Measurements from ENCODE around the gene KXD1.
A peak's percentile ranks its signal among the peaks of the same experiment; 100 is the strongest.
"Not testable (repeated sequence)": the region's sequence is repeated elsewhere in the genome, so short reads cannot be mapped to it uniquely, and the experiment has no call there.

The KXD1 gene

DNA sequence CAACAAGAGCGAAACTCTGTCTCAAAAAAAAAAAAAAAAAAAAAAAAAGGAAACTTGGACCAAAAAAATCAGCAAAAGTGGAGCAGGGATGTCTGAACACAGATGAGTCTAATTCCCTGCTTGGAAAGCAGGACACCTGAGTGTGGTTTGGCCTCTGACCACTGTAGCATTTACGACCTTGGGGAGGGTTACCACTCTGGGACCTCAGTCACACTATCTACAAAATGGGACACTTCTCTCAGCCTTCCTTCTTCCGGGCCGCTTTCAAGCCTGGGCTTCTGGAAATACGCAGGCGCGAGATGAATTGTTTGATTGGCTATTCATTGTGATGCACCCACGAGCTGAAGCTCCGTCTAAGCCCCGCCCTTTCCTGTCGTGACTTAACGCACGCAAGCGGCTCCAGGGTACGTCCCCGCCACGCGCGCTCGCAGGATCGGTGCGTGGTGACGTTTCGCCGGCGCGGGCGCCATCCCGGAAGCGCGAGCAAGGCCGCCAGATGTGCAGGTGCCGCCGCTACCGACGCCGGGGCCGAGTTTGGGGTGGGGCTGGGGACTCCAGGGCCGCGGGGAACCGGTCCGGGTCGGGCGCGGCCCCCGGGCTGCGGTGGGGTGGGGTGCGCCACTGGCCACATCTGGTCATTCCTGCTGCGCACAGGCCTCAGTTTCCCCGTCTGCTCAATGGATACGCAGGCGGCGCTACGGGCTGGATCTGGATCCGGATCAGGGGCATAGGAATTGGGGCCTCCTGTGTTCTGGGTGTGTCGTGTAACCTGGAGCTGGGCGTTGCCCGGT, at the start of gene KXD1:
Gene KXD1, plus strand, starts transcription at position 460 of the 791 bp plus-strand sequence. CDS start 4,187 bp downstream, outside the sequence.
- DNase-seq (ENCODE audit: low spot score), result peak; percentile 92
- FAIRE-seq, result peak; percentile 95

DNA sequence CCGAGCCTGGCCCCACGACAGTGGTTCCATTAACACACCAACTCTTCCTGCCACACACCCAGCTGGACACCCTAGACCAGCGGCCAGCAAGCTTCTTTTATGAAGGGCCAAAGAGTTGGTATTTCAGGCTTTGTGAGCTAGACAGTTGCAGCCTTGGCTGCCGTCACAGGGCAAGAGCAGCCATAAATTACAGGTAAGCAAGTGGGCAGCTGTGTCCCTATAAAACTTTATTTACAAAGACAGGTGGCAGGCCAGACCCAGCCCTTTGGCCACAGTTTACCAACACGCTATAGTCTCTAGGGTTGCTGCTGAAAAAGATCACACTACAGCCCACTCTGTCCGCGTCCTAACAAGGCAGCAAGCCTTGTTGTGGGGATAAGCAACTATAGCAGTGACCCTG, 49.1 kb upstream of the KXD1 start:
- FAIRE-seq (no peak), DNase-seq (ENCODE audit: low spot score) (no peak)

GRCh38 chr19:18510216-18510615, 47.5 kb upstream of the KXD1 start:
- FAIRE-seq, result no peak
- DNase-seq (ENCODE audit: low spot score), result no peak

- DNase-seq (ENCODE audit: low spot score) (no peak), FAIRE-seq (no peak)
These were observed 43.8 kb upstream of the KXD1 start for GRCh38 chr19:18513868-18514267.

DNA sequence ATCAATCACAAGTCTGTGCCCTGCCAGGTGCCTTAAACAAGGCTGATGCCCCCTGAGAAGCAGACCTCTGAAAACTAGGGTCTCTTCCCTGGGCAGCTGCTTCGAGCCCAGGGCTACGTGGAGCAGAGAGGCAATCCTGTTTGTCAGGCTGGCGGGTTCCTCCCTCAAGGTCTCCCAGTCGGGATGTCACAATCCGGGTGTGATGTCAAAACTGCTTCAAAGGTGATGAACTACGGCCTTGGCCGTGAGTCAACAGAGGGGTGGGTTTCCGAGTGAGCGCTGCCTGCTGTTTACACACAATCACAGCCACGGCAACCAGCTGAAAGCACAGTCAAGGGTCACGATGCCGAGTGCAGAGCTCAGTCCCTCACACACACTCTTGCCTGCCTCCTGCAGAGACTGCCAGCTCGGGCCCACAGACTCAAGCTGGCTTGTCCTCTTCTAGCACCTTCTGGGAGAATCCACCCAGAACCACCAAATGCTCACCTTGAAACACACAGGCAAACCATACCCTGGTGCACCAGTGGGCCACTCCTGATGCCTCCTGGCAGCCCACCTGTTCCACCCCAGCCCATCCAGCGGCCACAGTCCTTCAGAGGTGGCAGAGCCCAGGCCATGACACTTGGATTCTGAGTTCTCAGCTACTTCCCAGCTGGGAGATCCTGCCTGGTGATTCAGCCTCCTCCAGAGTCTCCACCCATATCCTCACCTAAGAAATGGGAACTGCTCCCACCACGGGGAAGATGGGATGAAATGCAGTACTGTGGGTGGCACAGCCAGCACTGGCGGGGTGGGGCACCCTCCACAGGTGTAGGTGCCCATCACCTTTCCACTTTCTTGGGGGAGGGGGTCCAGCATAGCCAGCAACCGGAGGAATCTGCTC, 42.6 kb upstream of the KXD1 start:
- no peak for DNase-seq (ENCODE audit: low spot score)
- FAIRE-seq, result no peak

DNA sequence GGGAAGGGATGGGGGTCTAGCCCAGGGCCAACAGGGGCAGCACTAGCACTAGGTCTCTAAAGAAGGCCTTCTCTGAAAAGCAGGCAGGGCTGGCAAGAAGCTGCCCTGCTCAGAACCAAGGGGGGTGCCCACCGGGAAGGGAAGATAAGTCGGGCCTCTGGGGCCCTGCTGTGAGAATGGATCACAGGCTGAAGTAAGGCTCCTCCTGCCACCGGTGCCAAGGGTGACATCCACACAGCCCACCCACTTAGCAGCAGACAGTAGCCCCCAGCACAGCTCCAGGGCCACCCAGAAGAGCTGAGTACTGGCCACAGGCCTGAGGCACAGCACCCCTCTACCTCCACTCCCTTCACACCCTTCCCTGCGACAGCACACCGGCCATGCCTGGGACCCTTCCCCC, 41.7 kb upstream of the KXD1 start:
- DNase-seq (ENCODE audit: low spot score) (no peak), FAIRE-seq (no peak)

DNA sequence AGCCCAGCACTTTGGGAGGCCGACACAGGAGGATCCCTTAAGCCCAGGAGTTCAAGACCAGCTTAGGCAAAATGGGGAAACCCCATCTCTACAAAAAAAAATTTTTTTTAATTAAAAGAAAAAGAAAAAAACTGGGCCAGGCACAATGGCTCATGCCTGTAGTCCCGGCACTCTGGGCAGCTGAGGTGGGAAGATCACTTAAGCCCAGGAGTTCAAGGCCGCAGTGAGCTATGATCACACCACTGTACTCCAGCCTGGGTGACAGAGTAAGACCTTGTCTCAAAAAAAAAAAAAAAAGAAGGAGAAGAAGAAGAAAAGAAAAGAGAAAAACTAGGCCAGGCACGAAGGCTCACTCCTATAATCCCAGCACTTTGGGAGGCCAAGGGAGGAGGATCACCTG, 40.1 kb upstream of the KXD1 start:
- no peak for FAIRE-seq
- no peak for DNase-seq (ENCODE audit: low spot score)

- DNase-seq (ENCODE audit: low spot score) (no peak), FAIRE-seq (no peak)
These were observed 39.0 kb upstream of the KXD1 start for GRCh38 chr19:18518639-18519038.

- peak; percentile 70 for DNase-seq (ENCODE audit: low spot score)
- FAIRE-seq, result no peak
These were observed 37.5 kb upstream of the KXD1 start for GRCh38 chr19:18519962-18520847.

- FAIRE-seq (no peak), DNase-seq (ENCODE audit: low spot score) (no peak)
These were observed 36.6 kb upstream of the KXD1 start for GRCh38 chr19:18520848-18521691.

DNA sequence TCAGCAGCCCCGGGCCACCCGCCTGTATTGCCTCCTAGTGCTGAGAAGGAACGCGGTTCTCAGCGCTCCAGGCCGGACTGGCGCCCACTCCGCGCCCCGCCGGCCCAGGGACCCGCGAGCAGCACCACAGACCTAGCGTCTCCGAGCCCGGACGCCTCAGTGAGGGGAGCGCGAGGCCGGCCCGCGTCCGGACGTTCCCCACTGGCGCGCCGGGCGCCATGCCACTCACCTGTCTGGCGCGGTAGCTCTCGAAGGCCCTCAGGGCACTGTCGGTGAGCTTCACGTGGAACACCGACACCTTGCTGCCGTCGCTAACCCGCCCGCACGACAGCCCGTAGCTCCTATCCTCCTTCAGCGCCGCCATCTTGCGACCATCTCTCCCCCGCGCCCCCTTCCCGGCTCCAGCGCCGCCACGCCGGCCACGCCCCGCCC, 36.0 kb upstream of the KXD1 start, which contains the start of gene ELL:
Gene ELL, minus strand, starts transcription at position 379 of the 432 bp plus-strand sequence. Its CDS starts 15 bp downstream, at position 364.
- no peak for DNase-seq (ENCODE audit: low spot score)
- FAIRE-seq, result no peak

GRCh38 chr19:18522124-18522861, 35.4 kb upstream of the KXD1 start:
- peak; percentile 55 for FAIRE-seq
- peak; percentile 93 for DNase-seq (ENCODE audit: low spot score)

GRCh38 chr19:18522862-18523440, 34.7 kb upstream of the KXD1 start:
- FAIRE-seq; DNase-seq (ENCODE audit: low spot score): not testable (repeated sequence)

DNA sequence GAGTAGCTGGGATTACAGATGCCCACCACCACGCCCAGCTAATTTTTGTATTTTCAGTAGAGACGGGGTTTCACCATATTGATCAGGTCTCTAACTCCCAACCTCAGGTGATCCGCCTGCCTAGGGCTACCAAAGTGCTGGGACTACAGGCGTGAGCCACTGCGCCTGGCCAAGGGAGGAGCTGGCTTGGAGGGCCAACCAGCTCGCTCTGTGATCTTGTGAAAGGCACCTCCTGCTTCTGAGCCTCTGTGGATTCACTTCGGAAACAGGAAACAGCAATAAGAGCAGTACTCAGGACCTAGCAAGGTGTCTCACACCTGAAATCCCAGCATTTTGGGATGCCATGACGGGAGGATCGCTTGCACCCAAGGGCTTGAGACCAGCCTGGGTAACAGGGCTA, 33.8 kb upstream of the KXD1 start:
- no peak for FAIRE-seq
- DNase-seq (ENCODE audit: low spot score), result no peak

GRCh38 chr19:18526316-18526715, 31.4 kb upstream of the KXD1 start:
- FAIRE-seq (no peak), DNase-seq (ENCODE audit: low spot score) (no peak)

DNA sequence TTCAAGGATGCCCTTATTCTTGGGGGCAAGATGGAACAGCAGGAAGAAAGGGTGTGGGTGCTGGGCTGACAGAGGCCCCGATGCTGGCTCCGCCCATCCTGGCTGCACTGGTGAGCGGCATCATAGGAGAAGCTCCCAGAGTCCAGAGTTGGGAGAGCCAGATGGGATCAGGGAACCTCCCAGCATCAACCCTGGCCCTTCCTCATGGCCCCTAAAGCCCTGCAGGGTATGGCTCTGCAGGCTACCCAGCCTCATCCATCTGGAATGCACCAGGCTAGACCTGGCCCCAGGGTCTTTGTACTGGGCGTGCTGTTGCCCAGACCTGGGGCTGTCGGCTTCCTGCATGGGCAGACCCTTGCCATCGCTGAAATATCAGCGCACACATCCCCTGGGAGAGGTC, 27.9 kb upstream of the KXD1 start:
- no peak for DNase-seq (ENCODE audit: low spot score)
- FAIRE-seq, result no peak

DNA sequence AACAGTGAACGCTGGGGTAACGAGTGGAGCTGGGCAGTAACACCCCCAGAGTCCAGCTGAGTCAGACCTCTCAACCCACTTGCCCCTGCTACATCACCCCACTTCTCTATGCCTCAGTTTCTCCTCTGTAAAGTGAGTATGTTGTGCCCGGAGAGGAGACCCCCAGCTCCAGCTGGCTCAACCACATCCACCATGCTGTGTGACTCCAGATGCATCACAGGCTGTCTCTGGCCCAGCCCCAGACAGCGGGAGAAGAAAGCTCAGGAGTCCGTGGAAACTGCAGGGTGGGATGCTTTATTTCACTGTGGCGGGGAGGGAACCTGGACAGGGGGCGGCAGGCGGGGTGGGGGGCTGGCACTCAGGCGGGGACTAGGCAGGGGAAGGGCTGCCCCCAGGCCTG, 26.2 kb upstream of the KXD1 start:
- FAIRE-seq (no peak), DNase-seq (ENCODE audit: low spot score) (no peak)

GRCh38 chr19:18532168-18532890, 25.3 kb upstream of the KXD1 start:
- FAIRE-seq (no peak), DNase-seq (ENCODE audit: low spot score) (no peak)

- no peak for FAIRE-seq
These were observed 24.6 kb upstream of the KXD1 start for GRCh38 chr19:18533058-18533457.

More at GRCh38 chr19:18533058-18533457, 24.6 kb upstream of the KXD1 start:
- no peak for DNase-seq (ENCODE audit: low spot score)
